ENCODE measurements around the gene ST8SIA5.

DNA sequence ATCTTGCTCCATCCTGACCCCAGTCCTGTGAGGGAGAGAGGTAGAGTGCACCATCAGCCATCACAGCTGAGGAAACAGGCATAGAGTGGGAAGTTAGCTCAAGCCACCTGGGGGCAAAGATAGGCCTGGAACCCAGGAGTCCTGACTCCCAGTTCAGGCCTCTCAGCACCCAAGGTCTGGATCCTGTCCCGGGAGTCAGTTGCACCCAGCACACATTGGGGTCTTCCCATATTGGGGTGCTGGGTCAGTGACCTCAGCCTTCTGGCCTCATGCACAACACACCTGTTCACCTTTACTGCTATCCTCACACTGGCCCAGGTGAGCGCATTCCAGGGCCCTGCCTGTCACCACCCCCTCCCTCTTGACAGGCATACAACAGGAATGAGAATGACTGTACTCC, 24.7 kb downstream of the ST8SIA5 start:
- TF ChIP-seq, protein P1, sequence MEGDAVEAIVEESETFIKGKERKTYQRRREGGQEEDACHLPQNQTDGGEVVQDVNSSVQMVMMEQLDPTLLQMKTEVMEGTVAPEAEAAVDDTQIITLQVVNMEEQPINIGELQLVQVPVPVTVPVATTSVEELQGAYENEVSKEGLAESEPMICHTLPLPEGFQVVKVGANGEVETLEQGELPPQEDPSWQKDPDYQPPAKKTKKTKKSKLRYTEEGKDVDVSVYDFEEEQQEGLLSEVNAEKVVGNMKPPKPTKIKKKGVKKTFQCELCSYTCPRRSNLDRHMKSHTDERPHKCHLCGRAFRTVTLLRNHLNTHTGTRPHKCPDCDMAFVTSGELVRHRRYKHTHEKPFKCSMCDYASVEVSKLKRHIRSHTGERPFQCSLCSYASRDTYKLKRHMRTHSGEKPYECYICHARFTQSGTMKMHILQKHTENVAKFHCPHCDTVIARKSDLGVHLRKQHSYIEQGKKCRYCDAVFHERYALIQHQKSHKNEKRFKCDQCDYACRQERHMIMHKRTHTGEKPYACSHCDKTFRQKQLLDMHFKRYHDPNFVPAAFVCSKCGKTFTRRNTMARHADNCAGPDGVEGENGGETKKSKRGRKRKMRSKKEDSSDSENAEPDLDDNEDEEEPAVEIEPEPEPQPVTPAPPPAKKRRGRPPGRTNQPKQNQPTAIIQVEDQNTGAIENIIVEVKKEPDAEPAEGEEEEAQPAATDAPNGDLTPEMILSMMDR (IDR thresholded peaks at IDR 0.05; ENCODE audit: extremely low read depth in 1 of 2, insufficient read depth in 1 of 2, low read depth in 1 of 2, low read length in 2 of 2) = no peak
- TF ChIP-seq FOS (IDR thresholded peaks at IDR 0.05; ENCODE audit: borderline replicate concordance, insufficient read depth, low read length) = no peak

All from endothelial cell of umbilical vein (primary cell).